HG02981 (cell line): ENCODE measurements around the gene AGBL1.

ENCODE experiments used
- ATAC-seq: cut with Tn5 transposase; IDR thresholded peaks from one replicate; pipeline ENCODE4 v1.9.1; 2021; ENCODE audit warnings: mild to moderate bottlenecking, moderate library complexity; ENCODE audit not compliant: unreplicated experiment

The AGBL1 gene

DNA sequence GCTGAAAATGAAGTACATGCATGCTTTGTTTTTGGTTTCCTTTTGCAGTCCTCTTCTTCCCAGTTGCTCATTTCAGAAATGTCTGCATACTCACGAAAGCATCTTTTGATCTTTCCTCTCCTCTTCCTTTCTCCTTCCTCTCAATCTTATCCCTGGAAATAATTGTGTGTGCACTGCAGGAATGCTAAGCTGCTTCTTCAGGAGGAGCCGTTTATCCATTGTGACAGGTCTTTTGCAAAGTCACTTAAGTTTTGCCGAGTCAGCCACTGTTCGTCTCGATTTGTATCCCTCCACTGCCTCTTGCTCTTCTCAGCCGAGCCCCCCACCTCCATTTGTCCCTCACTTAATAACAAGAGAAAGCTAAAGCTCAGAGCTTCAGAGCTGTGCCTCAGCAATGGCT lies 597.6 kb downstream of the AGBL1 start:
- ATAC-seq = no peak

GRCh38 chr15:86685263-86685662 lies 605.6 kb downstream of the AGBL1 start:
- ATAC-seq = no peak

- no peak for ATAC-seq
These were observed 609.3 kb downstream of the AGBL1 start for GRCh38 chr15:86689006-86689405.

- ATAC-seq = no peak
These were observed 610.9 kb downstream of the AGBL1 start for GRCh38 chr15:86690566-86690965.

GRCh38 chr15:86691091-86691663 lies 611.5 kb downstream of the AGBL1 start:
- ATAC-seq = no peak

DNA sequence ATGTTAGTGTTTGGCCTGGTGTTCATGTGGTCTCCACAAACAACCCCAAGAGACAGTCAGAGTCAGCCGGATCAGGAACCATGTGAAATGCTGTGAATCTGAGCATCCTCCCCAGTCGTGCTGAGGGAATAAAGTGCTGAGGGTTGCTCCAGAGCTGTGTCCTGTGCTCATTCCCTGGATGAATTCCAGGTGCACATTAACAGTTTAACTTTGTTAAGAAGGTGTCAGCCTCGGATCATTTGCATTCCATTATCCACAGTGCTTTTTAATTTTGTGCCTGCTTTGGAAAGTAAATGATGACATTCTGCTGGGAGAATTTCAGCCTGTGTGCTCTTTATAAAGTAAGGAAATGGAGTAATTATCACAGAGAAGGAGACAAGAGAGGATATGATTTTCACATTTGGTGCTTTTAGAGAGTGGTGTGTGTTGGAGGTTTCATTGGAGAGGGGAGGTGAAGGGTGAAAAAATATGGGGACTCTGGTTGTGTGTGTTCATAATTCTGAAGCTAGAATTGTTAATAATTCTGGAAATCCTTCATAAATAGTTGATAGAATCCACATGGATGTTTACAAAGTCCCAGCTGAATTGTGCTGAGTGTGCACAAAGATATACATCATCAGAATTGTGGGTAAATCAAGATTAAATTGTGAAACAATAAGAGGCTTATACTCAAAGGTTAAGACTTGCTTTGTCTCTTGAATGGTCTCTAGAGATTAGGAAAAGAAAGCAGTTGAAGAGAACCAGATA lies 621.4 kb downstream of the AGBL1 start:
- ATAC-seq = no peak

DNA sequence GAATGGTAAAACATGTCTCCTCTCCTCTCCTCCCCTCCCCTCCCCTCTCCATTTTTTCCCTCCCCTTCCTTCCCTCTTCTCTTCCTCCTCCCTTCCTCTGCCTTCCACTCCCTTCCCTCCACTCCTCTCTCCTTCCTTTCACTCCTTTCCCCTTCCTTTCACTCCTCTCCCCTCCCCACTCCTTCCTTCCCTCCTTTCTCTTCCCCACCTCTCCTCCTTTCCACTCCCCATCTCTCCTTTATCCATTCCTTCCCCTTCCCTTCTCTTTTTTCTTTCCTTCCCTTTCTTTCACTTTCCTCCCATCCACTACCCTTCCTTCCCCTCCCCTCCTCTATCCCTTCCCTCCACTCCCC lies 621.9 kb downstream of the AGBL1 start:
- ATAC-seq = no peak

DNA sequence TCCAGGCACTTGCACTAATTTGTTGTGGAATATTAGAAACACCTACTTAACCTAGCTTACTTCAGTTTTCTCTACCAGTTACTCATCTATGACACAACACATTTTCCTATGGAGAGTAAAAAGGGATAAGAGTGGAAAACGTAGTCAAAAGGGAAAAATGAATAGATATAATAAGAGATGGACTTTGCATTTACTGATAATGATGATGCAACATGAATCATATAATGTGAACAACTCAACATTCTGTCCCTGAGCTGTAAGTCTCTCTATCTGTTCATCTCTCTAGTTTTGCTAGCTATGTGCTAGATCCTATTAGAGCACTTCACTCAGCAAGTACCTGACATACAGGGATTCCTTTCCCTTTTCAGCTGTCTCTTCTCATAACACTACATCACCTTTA lies 627.1 kb downstream of the AGBL1 start:
- ATAC-seq = no peak

- no peak for ATAC-seq
These were observed 631.8 kb downstream of the AGBL1 start for GRCh38 chr15:86711476-86711875.

- ATAC-seq = no peak
These were observed 634.6 kb downstream of the AGBL1 start for GRCh38 chr15:86714241-86714640.

- ATAC-seq = no peak
These were observed 646.0 kb downstream of the AGBL1 start for GRCh38 chr15:86725628-86726027.

DNA sequence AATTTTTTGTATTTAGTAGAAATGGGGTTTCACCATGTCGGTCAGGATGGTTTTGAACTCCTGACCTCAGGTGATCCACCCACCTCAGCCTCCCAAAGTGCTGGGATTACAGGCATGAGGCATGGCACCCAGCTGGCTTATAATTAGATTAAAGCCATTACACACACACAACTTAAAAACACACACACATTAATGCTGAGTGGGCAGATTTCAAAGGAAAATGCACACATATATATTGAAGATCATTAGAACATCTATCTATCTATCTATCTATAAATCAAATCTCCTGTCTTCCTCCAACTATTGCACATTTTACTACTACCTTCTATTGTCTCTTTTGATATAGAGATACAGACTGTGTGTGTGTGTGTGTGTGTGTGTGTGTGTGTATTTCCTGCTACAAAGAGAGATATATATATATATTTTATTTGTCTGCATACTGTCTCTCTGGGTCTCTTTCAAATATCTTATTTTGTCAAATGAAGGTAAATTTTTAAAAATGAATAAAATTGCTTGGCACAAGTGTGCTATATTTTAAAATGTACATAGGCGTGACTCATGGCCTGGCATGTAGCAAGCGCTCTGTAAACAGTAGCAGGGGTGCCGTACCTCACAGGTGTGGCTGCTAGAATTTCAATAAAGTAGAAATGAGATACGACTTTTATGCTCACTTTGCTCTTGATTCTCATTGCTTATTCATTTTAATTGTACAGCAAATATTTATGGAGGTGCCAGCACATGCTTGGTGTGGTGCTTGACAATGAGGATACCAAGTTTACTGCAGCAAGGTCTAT lies 655.8 kb downstream of the AGBL1 start:
- no peak for ATAC-seq

GRCh38 chr15:86741917-86742316 lies 662.2 kb downstream of the AGBL1 start:
- no peak for ATAC-seq

DNA sequence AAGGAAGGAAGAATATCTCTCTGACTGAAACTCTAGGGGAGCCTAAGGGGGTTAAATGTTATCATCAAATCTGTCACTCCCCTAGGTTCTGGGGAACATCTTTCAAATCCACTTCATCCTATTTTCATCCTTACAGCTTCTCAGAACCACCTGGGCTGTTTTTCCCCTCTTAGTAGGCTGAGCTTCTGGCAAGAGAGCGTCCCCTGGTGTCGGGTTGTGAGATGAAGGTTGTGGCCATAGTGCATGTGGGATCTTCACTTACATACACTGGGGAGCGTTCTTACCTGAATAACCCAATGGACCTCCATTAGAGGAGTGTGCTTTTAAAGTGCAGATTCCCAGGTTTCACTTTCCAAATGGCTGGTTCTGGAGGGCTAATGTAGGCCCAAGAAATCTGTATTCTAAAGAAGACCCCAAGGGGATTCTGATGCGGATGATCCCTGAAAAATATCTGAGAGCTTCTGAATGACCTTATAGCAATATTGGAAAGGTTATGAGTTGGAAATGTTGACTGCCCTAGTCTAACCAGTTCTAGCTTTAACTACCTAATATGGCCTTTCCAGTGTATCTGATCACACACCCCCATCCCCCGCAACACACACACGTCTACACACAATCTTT lies 663.7 kb downstream of the AGBL1 start:
- no peak for ATAC-seq

- ATAC-seq = no peak
These were observed 664.6 kb downstream of the AGBL1 start for GRCh38 chr15:86744198-86744780.

DNA sequence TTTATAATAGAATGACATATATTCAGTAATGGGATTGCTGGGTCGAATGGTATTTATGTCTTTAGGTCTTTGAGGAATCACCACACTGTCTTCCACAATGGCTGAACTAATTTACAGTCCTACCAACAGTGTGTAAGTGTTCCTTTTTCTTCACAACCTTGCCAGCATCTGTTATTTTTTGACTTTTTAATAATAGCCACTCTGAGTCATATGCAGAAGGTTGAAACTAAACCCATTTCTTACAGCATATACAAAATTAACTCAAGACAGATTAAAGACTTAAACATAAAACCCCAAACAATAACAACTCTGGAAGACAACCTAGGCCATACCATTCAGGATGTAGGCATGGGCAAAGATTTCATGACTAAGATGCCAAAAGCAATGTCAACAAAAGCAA lies 671.4 kb downstream of the AGBL1 start:
- ATAC-seq = no peak

DNA sequence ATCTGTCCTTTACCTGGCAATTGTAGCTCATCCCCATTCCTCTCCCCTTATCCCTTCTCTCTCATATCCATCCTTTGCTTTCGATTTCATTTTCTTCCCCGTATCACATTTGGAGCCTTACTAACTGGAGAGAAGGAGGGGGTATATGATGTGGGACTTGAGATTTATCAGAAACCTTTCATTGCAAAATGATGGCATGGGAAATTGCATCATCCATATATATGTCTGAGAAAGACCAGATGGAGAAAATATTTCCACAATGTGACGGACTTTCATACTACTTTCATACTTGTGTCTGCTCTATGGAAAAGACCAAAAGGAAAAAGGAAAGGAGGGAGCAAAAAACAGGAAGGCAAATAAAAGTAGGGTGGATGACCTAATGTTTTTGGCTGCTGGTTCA lies 675.2 kb downstream of the AGBL1 start:
- ATAC-seq = no peak

GRCh38 chr15:86756688-86757087 lies 677.0 kb downstream of the AGBL1 start:
- ATAC-seq = no peak

- no peak for ATAC-seq
These were observed 680.3 kb downstream of the AGBL1 start for GRCh38 chr15:86759800-86760523.

DNA sequence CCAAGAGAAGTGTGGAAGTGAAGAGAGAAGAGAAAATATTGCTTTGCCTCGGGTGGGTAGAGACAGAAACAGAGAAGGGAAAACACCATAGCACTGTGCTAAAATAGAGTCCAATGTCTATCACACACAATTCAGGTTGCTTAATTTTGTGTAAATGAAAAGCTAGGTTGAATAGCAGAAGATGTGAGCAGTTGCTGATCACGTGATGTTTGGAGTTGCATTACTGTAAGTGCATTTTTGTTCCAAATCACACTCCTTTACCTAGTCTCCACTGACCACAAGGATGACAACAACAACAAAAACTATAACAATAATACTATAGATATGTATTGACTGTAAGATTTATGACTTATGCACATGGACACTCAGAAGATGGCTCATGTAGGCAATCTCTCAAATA lies 683.2 kb downstream of the AGBL1 start:
- ATAC-seq = no peak

GRCh38 chr15:86764021-86764420 lies 684.4 kb downstream of the AGBL1 start:
- ATAC-seq = no peak
